ENCODE data around the gene ANKRD52.
"Not testable (repeated sequence)": the region's sequence is repeated elsewhere in the genome, so short reads cannot be mapped to it uniquely, and the experiment has no call there.

The ANKRD52 gene

GRCh38 chr12:56271031-56271430 lies 12.8 kb upstream of the ANKRD52 start:
- peak overlapping the region; percentile 83 for H3K27ac ChIP-seq
- TF ChIP-seq ZFX (IDR thresholded peaks at IDR 0.05; ENCODE audit: borderline replicate concordance), result no peak
- TF ChIP-seq, protein P1, sequence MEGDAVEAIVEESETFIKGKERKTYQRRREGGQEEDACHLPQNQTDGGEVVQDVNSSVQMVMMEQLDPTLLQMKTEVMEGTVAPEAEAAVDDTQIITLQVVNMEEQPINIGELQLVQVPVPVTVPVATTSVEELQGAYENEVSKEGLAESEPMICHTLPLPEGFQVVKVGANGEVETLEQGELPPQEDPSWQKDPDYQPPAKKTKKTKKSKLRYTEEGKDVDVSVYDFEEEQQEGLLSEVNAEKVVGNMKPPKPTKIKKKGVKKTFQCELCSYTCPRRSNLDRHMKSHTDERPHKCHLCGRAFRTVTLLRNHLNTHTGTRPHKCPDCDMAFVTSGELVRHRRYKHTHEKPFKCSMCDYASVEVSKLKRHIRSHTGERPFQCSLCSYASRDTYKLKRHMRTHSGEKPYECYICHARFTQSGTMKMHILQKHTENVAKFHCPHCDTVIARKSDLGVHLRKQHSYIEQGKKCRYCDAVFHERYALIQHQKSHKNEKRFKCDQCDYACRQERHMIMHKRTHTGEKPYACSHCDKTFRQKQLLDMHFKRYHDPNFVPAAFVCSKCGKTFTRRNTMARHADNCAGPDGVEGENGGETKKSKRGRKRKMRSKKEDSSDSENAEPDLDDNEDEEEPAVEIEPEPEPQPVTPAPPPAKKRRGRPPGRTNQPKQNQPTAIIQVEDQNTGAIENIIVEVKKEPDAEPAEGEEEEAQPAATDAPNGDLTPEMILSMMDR (IDR thresholded peaks at IDR 0.05), result peak; percentile 69

- TF ChIP-seq, protein P1 (IDR thresholded peaks at IDR 0.05), result no peak
- no peak for TF ChIP-seq ZFX (IDR thresholded peaks at IDR 0.05; ENCODE audit: borderline replicate concordance)
- H3K27ac ChIP-seq, result peak overlapping the region; percentile 83
Observed at GRCh38 chr12:56267443-56268071, 9.4 kb upstream of the ANKRD52 start.

DNA sequence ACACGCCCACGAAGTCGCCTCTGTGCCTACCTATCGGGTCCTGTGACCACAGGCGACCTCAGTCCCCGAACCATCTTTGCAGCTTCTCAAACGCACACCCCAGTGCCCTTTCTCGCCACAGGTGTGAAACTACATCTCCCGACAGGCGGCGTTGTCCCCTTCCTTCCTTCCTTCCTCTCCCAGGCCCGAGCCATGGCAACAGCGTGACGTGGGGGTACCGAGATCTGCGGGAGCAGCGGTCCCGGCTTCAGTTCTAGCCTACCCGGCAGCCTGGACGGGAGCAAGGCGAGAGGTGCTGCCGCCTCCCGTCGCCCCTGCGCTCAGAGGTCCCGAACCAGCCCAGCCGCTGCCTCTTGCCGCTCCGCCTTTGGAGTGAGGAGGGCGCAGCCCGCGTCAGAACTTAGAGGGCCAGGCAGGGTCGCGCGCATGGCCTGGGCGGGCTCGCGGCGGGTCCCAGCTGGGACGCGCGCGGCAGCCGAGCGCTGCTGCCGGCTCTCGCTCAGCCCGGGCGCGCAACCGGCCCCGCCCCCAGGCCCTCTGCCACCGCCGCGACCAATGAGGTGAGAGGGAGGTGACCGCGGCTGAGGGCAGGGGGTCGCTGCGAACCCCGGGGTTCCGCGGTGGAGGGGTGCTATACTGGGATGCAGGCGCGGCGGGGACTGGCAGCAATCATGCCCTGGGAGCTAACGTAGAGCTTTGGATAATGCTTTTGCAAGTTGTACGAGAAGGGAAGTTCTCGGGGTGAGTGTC lies 8.7 kb upstream of the ANKRD52 start, which contains the start of gene COQ10A:
COQ10A (plus strand) TSS at position 250 of the 750 bp plus-strand sequence; CDS start at position 427, 177 bp downstream.
- no peak for TF ChIP-seq ZFX (IDR thresholded peaks at IDR 0.05; ENCODE audit: borderline replicate concordance)
- TF ChIP-seq, protein P1 (IDR thresholded peaks at IDR 0.05), result peak; percentile 86
- H3K27ac ChIP-seq, result peak within 1 kb of the TSS; percentile 83

GRCh38 chr12:56266068-56266692 lies 8.0 kb upstream of the ANKRD52 start:
- peak overlapping the region; percentile 83 for H3K27ac ChIP-seq

GRCh38 chr12:56262955-56263354 lies 4.8 kb upstream of the ANKRD52 start:
- TF ChIP-seq, protein P1 (IDR thresholded peaks at IDR 0.05), result peak; percentile 58
- H3K27ac ChIP-seq, result not testable (repeated sequence)

DNA sequence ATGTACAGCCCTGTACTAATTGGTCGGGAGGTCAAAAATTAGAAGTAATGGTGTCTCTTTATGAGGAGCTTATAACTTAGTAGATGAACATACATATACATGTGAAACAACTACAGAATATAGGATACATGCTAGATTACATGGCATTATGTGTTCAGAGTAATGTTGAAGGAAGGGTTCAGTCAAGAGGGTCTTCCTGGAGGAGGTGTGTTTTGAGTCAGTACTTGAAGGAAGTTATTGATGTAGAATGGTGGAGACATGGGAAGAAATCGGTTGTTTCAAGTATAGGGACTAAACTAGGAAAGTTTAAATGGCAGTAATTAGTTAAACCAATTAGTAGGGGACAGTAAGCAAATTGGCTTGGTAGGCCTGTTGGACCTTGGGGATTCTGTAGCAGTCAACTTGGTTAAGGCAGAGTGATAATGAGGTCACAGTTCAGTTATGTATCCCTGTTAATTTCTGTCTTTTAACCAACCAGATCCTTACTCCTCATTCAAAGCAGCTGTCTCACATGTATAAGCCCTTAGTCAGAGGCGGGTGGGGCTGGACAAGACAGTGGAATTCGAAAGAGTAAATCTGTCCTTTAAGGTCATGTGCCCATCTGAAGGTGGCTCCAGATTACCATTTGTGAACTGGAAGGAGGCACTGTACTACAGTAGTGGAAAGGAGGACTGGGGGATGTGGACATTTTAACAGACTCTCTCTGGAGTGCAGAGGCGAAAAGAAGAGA lies 3.5 kb upstream of the ANKRD52 start:
- 0 out of 2 replicates have a peak overlapping the region, but pooled peaks have one; percentile 10 for H3K27ac ChIP-seq
- TF ChIP-seq, protein P1 (IDR thresholded peaks at IDR 0.05), result no peak
- no peak for TF ChIP-seq ZFX (IDR thresholded peaks at IDR 0.05; ENCODE audit: borderline replicate concordance)

DNA sequence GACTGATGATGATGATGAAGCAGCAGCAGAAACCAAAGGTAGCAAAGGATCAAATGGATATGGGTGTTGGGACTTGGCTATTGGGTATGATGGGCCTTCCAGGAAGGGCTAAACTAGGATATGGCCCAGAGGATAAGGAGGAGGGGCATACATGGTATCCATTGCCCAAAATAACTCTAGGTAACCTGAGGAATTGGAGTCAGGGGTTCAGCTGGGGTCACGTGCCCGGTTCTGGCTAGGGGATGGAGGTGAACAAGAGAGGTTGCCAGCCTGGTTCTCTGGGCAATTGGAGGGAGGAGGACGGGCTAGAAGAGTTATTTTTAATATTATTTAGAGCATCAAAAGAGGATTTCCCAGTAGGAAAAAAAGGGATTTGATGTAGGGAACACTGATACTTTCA lies 2.7 kb upstream of the ANKRD52 start:
- 0 out of 2 replicates have a peak overlapping the region, but pooled peaks have one; percentile 10 for H3K27ac ChIP-seq
- no peak for TF ChIP-seq ZFX (IDR thresholded peaks at IDR 0.05; ENCODE audit: borderline replicate concordance)
- TF ChIP-seq, protein P1 (IDR thresholded peaks at IDR 0.05), result no peak

Data from 22Rv1 (cell line).